ENCODE measurements around the gene TMEM139. TPM values are rescaled to one million over a fixed set of nuclear protein-coding genes. Genes with fewer than 3 reads are reported as not detected.

Gene TMEM139
- total RNA-seq (ENCODE audit: insufficient read depth, low replicate concordance), result 0.72 TPM

GRCh38 chr7:143284591-143285469, at the start of gene TMEM139:
Gene TMEM139, plus strand, starts transcription at chr7:143284958. Its CDS starts 1,000 bp downstream, at chr7:143285958.
- DNase-seq (ENCODE audit: low spot score), result peak; percentile 39

- no peak for DNase-seq (ENCODE audit: low spot score)
Observed at GRCh38 chr7:143235561-143235960, 49.2 kb upstream of the TMEM139 start.

- DNase-seq (ENCODE audit: low spot score), result no peak
Observed at GRCh38 chr7:143236408-143236990, 48.3 kb upstream of the TMEM139 start.

GRCh38 chr7:143237366-143237765, 47.4 kb upstream of the TMEM139 start:
- DNase-seq (ENCODE audit: low spot score), result no peak

GRCh38 chr7:143238289-143238980, 46.3 kb upstream of the TMEM139 start:
- peak; percentile 22 for DNase-seq (ENCODE audit: low spot score)

GRCh38 chr7:143239813-143240212, 44.9 kb upstream of the TMEM139 start:
- peak; percentile 26 for DNase-seq (ENCODE audit: low spot score)

GRCh38 chr7:143240291-143241168, 44.2 kb upstream of the TMEM139 start:
- DNase-seq (ENCODE audit: low spot score), result peak; percentile 81

- DNase-seq (ENCODE audit: low spot score), result no peak
Observed at GRCh38 chr7:143242306-143242705, 42.5 kb upstream of the TMEM139 start.

GRCh38 chr7:143243111-143243510, 41.6 kb upstream of the TMEM139 start:
- DNase-seq (ENCODE audit: low spot score), result peak; percentile 89

GRCh38 chr7:143243614-143244013, 41.1 kb upstream of the TMEM139 start:
- no peak for DNase-seq (ENCODE audit: low spot score)

- DNase-seq (ENCODE audit: low spot score), result no peak
Observed at GRCh38 chr7:143244321-143244720, 40.4 kb upstream of the TMEM139 start.

- DNase-seq (ENCODE audit: low spot score), result no peak
Observed at GRCh38 chr7:143245123-143245522, 39.6 kb upstream of the TMEM139 start.

GRCh38 chr7:143247372-143247771, 37.4 kb upstream of the TMEM139 start:
- DNase-seq (ENCODE audit: low spot score), result no peak

GRCh38 chr7:143248761-143249354, 35.9 kb upstream of the TMEM139 start:
- DNase-seq (ENCODE audit: low spot score), result no peak

GRCh38 chr7:143250199-143250598, 34.6 kb upstream of the TMEM139 start:
- no peak for DNase-seq (ENCODE audit: low spot score)

- no peak for DNase-seq (ENCODE audit: low spot score)
Observed at GRCh38 chr7:143250822-143251221, 33.9 kb upstream of the TMEM139 start.

GRCh38 chr7:143252006-143252405, 32.8 kb upstream of the TMEM139 start:
- DNase-seq (ENCODE audit: low spot score), result no peak

GRCh38 chr7:143255564-143255963, 29.2 kb upstream of the TMEM139 start:
- DNase-seq (ENCODE audit: low spot score), result no peak

GRCh38 chr7:143256325-143256724, 28.4 kb upstream of the TMEM139 start:
- no peak for DNase-seq (ENCODE audit: low spot score)

GRCh38 chr7:143256932-143257331, 27.8 kb upstream of the TMEM139 start:
- DNase-seq (ENCODE audit: low spot score), result no peak

- no peak for DNase-seq (ENCODE audit: low spot score)
Observed at GRCh38 chr7:143257501-143257900, 27.3 kb upstream of the TMEM139 start.

Measured in umbilical cord (tissue), 2 donors.